Heart left ventricle (tissue), 13 donors: Measurements from ENCODE around the gene HSD17B8.

Experiments
- POLR2A ChIP-seq, 2 donors: fragments of 450-650 bp; IDR thresholded peaks; one replicate each; pipeline ENCODE4 v1.6.1; 2017; ENCODE audit warnings: antibody characterized with exemption in 2 of 2, mild to moderate bottlenecking in 2 of 2, moderate library complexity in 2 of 2
- TF ChIP-seq, protein P1 (sequence below), 12 donors: fragments of 200-600 bp; sonication (generic) in 4 of 12; IDR thresholded peaks; one replicate each; pipeline versions ENCODE4 v1.5.0 to v1.8.0; 2018 to 2022; ENCODE audit warnings: antibody characterized with exemption in 12 of 12, mild to moderate bottlenecking in 5 of 12
- donor health status: ischemic (EF 13 %, LVEDD 7.1; RV severe dilation, severe dysfunction).
- donor health status: DM: no; HTN: yes; CAD: no.
- donor health status: DM: no; HTN: no; CAD: no.
- donor health status: ischemic (EF 25% LVEDD 6.9; RV normal size, moderate dysfunction).
- donor health status: ischemic (EF 25% LVEDD 5.7; RV mildly dilated, moderate dysfunction).
- donor health status: ischemic (EF 35%, LVEDD 5.7; RV mildly dilated, moderate dysfunction).
- donor health status: nonischemic (EF 11% LVEDD 7.7; RV severe dilation, severe dysfunction).
- donor health status: DM: yes; HTN: yes; CAD: no.
- donor health status: PGD.
- donor health status: ischemic (EF 29% LVEDD 5.4; RV normal size, mild dysfunction).
- donor health status: nonischemic (EF 23%, LVEDD 6.1; RV moderate dilation, normal function).

DNA sequence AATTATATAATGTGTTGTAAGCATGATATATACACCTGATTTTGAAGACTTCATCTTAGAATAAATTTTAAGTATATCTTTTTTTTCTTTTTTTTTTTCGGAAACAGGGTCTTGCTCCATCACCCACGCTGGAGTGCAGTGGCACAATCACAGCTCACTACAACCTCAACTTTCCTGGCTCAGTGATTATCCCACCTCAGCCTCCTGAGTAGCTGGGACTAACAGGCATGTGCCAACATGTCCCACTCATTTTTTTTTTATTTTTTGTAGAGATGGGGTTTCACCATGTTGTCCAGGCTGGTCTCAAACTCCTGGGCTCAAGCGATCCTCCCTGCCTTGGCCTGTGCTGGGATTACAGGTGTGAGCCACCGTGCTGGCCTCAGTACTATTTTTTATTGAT lies 50.1 kb downstream of the HSD17B8 start:
- TF ChIP-seq, protein P1, sequence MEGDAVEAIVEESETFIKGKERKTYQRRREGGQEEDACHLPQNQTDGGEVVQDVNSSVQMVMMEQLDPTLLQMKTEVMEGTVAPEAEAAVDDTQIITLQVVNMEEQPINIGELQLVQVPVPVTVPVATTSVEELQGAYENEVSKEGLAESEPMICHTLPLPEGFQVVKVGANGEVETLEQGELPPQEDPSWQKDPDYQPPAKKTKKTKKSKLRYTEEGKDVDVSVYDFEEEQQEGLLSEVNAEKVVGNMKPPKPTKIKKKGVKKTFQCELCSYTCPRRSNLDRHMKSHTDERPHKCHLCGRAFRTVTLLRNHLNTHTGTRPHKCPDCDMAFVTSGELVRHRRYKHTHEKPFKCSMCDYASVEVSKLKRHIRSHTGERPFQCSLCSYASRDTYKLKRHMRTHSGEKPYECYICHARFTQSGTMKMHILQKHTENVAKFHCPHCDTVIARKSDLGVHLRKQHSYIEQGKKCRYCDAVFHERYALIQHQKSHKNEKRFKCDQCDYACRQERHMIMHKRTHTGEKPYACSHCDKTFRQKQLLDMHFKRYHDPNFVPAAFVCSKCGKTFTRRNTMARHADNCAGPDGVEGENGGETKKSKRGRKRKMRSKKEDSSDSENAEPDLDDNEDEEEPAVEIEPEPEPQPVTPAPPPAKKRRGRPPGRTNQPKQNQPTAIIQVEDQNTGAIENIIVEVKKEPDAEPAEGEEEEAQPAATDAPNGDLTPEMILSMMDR (IDR thresholded peaks at IDR 0.05) = no peak
- no peak for TF ChIP-seq POLR2A (IDR thresholded peaks at IDR 0.05)
